SK-N-SH treated with all-trans-retinoic acid at 6 μM for 48 hours (cell line): ENCODE data around the gene KMT2D.

Experiments used
- ATAC-seq: fragments of 200-7000 bp; cut with Tn5 transposase; 3 replicates; pipeline ENCODE4 v1.9.1; 2020; ENCODE audit warnings: mild to moderate bottlenecking, moderate library complexity
- ARNTL ChIP-seq: fragments of 450-650 bp; formaldehyde crosslinking; IDR thresholded peaks from 2 replicates; pipeline ENCODE4 v1.5.0; 2020; ENCODE audit warnings: low read depth, mild to moderate bottlenecking, moderate library complexity, borderline replicate concordance
- BACH2 ChIP-seq: fragments of 250-450 bp; sonication (Bioruptor Pico); IDR thresholded peaks from 2 replicates; pipeline ENCODE4 v1.9.0; 2021; ENCODE audit warnings: mild to moderate bottlenecking, borderline replicate concordance
- CREB5 ChIP-seq: fragments of 250-450 bp; sonication (Bioruptor Pico); IDR thresholded peaks from 2 replicates; pipeline ENCODE4 v1.5.1; 2020; ENCODE audit warnings: low read depth, mild to moderate bottlenecking, moderate library complexity
- CSRNP3 ChIP-seq: fragments of 250-450 bp; sonication (Bioruptor Pico); IDR thresholded peaks from 2 replicates; pipeline ENCODE4 v1.5.1; 2021; ENCODE audit warnings: mild to moderate bottlenecking, moderate library complexity
- ESRRG ChIP-seq: fragments of 250-450 bp; sonication (Bioruptor Pico); IDR thresholded peaks from 2 replicates; pipeline ENCODE4 v1.6.1; 2021; ENCODE audit warnings: mild to moderate bottlenecking
- GLIS3 ChIP-seq: fragments of 250-450 bp; sonication (Bioruptor Pico); IDR thresholded peaks from 2 replicates; pipeline ENCODE4 v1.5.0; 2020; ENCODE audit warnings: mild to moderate bottlenecking, moderate library complexity
- OSR1 ChIP-seq: fragments of 250-450 bp; sonication (Bioruptor Pico); IDR thresholded peaks from 2 replicates; pipeline ENCODE4 v1.8.0; 2022; ENCODE audit warnings: moderate library complexity, mild to moderate bottlenecking, inconsistent platforms
- PATZ1 ChIP-seq: fragments of 250-450 bp; sonication (Bioruptor Pico); IDR thresholded peaks from 2 replicates; pipeline ENCODE4 v1.8.0; 2020; ENCODE audit warnings: mild to moderate bottlenecking, moderate library complexity, borderline replicate concordance
- POU6F1 ChIP-seq: fragments of 250-450 bp; sonication (Bioruptor Pico); IDR thresholded peaks from 2 replicates; pipeline ENCODE4 v1.8.0; 2021; ENCODE audit warnings: low read depth, mild to moderate bottlenecking, moderate library complexity, borderline replicate concordance
- PPARA ChIP-seq: fragments of 250-450 bp; sonication (Bioruptor Pico); IDR thresholded peaks from 2 replicates; pipeline ENCODE4 v1.5.0; 2020; ENCODE audit warnings: mild to moderate bottlenecking, borderline replicate concordance
- RARB ChIP-seq: fragments of 250-450 bp; sonication (Bioruptor Pico); IDR thresholded peaks from 2 replicates; pipeline ENCODE4 v1.8.0; 2021; ENCODE audit warnings: mild to moderate bottlenecking, moderate library complexity
- SNAI2 ChIP-seq: fragments of 250-450 bp; sonication (Bioruptor Pico); IDR thresholded peaks from 2 replicates; pipeline ENCODE4 v1.5.0; 2020; ENCODE audit warnings: mild to moderate bottlenecking, moderate library complexity
- TCF4 ChIP-seq: fragments of 250-450 bp; sonication (Bioruptor Pico); IDR thresholded peaks from 2 replicates; pipeline ENCODE4 v1.8.0; 2021; ENCODE audit warnings: mild to moderate bottlenecking, moderate library complexity, borderline replicate concordance
- TSHZ2 ChIP-seq: fragments of 250-450 bp; sonication (Bioruptor Pico); IDR thresholded peaks from 2 replicates; pipeline ENCODE4 v1.5.0; 2020; ENCODE audit warnings: mild to moderate bottlenecking, moderate library complexity
- ZC3H10 ChIP-seq: fragments of 250-450 bp; sonication (Bioruptor Pico); IDR thresholded peaks from 2 replicates; pipeline ENCODE4 v1.5.1; 2021; ENCODE audit warnings: mild to moderate bottlenecking, moderate library complexity
- ZFP3 ChIP-seq: fragments of 250-450 bp; sonication (Bioruptor Pico); IDR thresholded peaks from 2 replicates; pipeline ENCODE4 v1.5.0; 2020; ENCODE audit warnings: mild to moderate bottlenecking, moderate library complexity
- ZFP30 ChIP-seq: fragments of 450-650 bp; formaldehyde crosslinking; IDR thresholded peaks from 2 replicates; pipeline ENCODE4 v1.5.0; 2022; ENCODE audit warnings: mild to moderate bottlenecking, moderate library complexity
- ZNF565 ChIP-seq: fragments of 450-650 bp; formaldehyde crosslinking; conservative IDR thresholded peaks from 2 replicates; pipeline ENCODE4 v1.5.0; 2020; ENCODE audit warnings: low read depth, mild to moderate bottlenecking, moderate library complexity
- ZNF70 ChIP-seq: fragments of 450-650 bp; formaldehyde crosslinking; IDR thresholded peaks from 2 replicates; pipeline ENCODE4 v1.5.0; 2020; ENCODE audit warnings: mild to moderate bottlenecking, moderate library complexity
- ZNF8 ChIP-seq: fragments of 450-650 bp; formaldehyde crosslinking; IDR thresholded peaks from 2 replicates; pipeline ENCODE4 v1.5.0; 2020; ENCODE audit warnings: mild to moderate bottlenecking, moderate library complexity

KMT2D gene

GRCh38 chr12:49104822-49105221 lies 44.2 kb upstream of the KMT2D start (continued):
- TF ChIP-seq CSRNP3 (CRISPR knock-in tag): no peak
- no peak for TF ChIP-seq BACH2 (CRISPR knock-in tag)
- TF ChIP-seq POU6F1 (CRISPR knock-in tag): no peak
- no peak for TF ChIP-seq PPARA
- no peak for TF ChIP-seq GLIS3
- TF ChIP-seq ARNTL (CRISPR knock-in tag): no peak
- no peak for TF ChIP-seq RARB (CRISPR knock-in tag)
- no peak for TF ChIP-seq ZNF8
- TF ChIP-seq, all 23 proteins: peak for 0

- TF ChIP-seq ZFP30 (no peak), ZNF70 (CRISPR knock-in tag) (no peak), ARNTL (CRISPR knock-in tag) (no peak), ZNF8 (no peak), PATZ1 (CRISPR knock-in tag) (no peak), ZC3H10 (no peak)
- no peak for ATAC-seq
These were observed 39.8 kb upstream of the KMT2D start for GRCh38 chr12:49100380-49100779.

GRCh38 chr12:49098703-49099102 lies 38.1 kb upstream of the KMT2D start:
- TF ChIP-seq ZC3H10: no peak
- TF ChIP-seq ZNF70 (CRISPR knock-in tag): no peak
- TF ChIP-seq CSRNP3 (CRISPR knock-in tag): no peak
- no peak for TF ChIP-seq SNAI2 (CRISPR knock-in tag)
- TF ChIP-seq OSR1 (CRISPR knock-in tag): no peak
- no peak for TF ChIP-seq RARB (CRISPR knock-in tag)
- no peak for TF ChIP-seq GLIS3
- no peak for TF ChIP-seq ZNF565 (CRISPR knock-in tag)
- no peak for TF ChIP-seq BACH2 (CRISPR knock-in tag)
- no peak for TF ChIP-seq TCF4
- no peak for TF ChIP-seq PATZ1 (CRISPR knock-in tag)
- TF ChIP-seq ZFP3: no peak
- TF ChIP-seq CREB5 (CRISPR knock-in tag): no peak
- TF ChIP-seq ESRRG (CRISPR knock-in tag): no peak
- TF ChIP-seq ZNF8: no peak
- no peak for TF ChIP-seq ZFP30
- TF ChIP-seq TSHZ2 (CRISPR knock-in tag): no peak
- no peak for TF ChIP-seq POU6F1 (CRISPR knock-in tag)
- no peak for ATAC-seq
